GM12875 (cell line): ENCODE data around the gene SOX6.

Experiments used
- H3K4me3 ChIP-seq: one replicate; pipeline ENCODE4 v1.5.1; 2011; ENCODE audit warnings: low read depth, low read length, control low read depth
- TF ChIP-seq, protein P1 (sequence below): IDR thresholded peaks from 2 replicates; pipeline ENCODE4 v1.5.1; 2011; ENCODE audit warnings: low read depth, mild to moderate bottlenecking, control low read depth, inconsistent platforms, low read length, moderate library complexity, borderline replicate concordance; ENCODE audit not compliant: insufficient read depth

The SOX6 gene

GRCh38 chr11:16015741-16016467 lies 340.4 kb downstream of the SOX6 start:
- TF ChIP-seq, protein P1, sequence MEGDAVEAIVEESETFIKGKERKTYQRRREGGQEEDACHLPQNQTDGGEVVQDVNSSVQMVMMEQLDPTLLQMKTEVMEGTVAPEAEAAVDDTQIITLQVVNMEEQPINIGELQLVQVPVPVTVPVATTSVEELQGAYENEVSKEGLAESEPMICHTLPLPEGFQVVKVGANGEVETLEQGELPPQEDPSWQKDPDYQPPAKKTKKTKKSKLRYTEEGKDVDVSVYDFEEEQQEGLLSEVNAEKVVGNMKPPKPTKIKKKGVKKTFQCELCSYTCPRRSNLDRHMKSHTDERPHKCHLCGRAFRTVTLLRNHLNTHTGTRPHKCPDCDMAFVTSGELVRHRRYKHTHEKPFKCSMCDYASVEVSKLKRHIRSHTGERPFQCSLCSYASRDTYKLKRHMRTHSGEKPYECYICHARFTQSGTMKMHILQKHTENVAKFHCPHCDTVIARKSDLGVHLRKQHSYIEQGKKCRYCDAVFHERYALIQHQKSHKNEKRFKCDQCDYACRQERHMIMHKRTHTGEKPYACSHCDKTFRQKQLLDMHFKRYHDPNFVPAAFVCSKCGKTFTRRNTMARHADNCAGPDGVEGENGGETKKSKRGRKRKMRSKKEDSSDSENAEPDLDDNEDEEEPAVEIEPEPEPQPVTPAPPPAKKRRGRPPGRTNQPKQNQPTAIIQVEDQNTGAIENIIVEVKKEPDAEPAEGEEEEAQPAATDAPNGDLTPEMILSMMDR, result no peak
- no peak overlapping the region for H3K4me3 ChIP-seq

- TF ChIP-seq, protein P1, result no peak
- no peak overlapping the region for H3K4me3 ChIP-seq
These were observed 342.6 kb downstream of the SOX6 start for GRCh38 chr11:16013649-16014275.

- TF ChIP-seq, protein P1, result no peak
These were observed 343.1 kb downstream of the SOX6 start for GRCh38 chr11:16013242-16013641.

DNA sequence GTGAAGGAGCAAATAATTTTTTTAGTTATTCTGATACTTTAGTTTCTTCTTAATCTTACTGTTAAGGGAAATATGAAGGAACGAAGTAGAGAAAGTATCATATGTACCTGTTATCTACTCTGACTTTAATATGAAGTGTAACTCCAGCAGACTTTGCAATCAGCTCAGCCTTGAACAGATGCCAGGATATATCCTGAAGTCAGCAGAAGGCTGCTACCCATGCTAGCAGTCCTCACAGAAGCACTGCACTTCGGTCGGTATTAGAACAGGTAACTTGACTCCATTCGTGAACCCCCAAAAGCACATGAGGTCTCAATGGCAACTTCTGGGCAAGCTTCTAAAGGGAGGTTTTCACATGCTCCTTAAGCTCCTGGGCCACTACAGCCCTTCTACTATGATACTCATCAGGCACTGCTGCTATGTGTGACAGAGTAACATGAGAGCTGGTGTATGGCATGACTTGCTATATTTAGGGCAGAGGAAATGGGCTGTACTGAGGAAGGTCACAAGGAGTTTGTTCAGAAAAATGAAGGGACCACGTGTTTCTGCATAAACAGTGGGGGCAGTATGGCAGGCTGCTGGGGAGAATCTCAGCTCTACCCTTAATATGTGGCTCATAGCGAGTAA lies 344.1 kb downstream of the SOX6 start:
- H3K4me3 ChIP-seq, result no peak overlapping the region
- TF ChIP-seq, protein P1, result no peak

More at GRCh38 chr11:16013242-16013641, 343.1 kb downstream of the SOX6 start:
- H3K4me3 ChIP-seq, result no peak overlapping the region

DNA sequence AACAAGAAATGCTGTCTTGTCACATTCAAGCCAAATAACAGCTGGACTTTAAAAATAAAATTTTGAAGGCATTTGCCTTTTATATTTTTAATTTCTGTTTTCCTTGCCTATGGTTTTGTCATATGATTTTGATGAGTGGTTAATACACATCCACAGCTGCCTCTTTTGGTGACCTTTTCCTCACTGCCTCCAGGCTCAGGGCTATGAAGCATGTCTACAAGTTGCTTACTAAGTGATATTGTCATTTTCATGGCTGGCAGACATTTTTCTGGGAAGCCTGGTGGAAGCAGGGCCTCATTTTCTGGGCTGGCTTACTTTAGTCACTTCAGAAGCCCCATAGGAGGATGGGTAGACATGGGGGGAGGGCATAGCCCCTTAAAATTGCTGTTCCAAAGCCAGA lies 344.9 kb downstream of the SOX6 start:
- TF ChIP-seq, protein P1, result no peak
- no peak overlapping the region for H3K4me3 ChIP-seq

GRCh38 chr11:16009021-16009420 lies 347.3 kb downstream of the SOX6 start:
- no peak overlapping the region for H3K4me3 ChIP-seq
- TF ChIP-seq, protein P1, result no peak

DNA sequence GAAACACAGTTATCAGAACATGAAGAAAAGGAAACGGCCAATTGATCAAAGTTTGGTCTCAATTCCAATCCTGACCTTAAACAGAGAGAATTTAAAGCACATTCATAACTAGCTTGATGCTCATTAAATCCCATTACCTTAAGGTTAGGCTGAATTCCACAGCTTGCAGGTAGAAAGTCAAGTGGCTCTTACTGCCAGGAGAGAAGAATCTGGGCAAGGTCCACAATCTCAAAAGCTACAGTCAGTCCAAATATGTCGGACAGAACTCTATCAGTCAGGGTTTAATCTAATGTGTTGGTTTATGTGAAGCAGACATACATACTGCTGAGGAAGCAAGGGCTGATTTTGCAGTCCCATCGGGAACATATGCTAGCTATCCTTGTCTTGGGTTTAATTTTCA lies 348.8 kb downstream of the SOX6 start:
- H3K4me3 ChIP-seq, result no peak overlapping the region
- TF ChIP-seq, protein P1, result no peak
